DMS53 treated with DMSO at 0.1 percent for 48 hours (cell line): ENCODE measurements around the gene SYT7.

Experiments
- DNase-seq: peaks from one replicate; lab custom pipeline; 2025; ENCODE audit not compliant: unreplicated experiment; lab: John Stamatoyannopoulos, UW

SYT7 gene

DNA sequence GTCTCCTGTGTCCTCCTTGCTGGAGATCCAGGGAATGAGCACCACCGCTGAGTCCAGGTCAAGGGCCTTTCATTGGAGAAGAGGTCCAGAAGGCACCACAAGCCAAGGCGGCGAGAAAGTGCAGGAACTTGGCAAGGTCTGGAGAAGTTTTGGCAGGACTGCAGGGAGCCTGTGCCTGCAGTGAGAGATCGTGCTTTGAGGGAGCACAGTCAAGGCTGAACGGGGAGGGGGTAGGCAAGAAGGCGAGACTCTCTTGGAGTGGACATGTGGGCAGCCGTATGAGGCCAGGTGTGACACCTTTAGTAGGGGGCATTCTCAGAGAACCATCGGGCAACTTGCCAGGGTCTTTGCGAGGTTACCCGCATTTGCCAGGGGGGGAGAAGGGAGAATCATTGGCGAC lies 41.9 kb downstream of the SYT7 start:
- DNase-seq = no peak

DNA sequence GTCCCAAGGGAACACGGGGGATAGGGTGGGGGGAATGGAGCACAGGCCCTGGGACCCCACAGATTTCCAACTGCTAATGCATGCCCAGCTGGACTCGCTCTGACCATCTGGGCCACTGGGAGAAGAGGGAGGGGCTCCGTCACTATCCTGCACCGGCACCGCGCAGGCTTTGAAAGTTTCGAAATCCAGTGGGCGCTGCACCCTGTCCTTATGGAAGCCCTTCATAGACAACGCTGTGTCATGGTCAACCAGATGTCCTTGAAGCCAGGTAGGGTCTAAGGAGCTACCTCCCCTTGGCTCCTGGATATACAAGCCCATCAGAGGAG lies 42.3 kb downstream of the SYT7 start:
- no peak for DNase-seq

DNA sequence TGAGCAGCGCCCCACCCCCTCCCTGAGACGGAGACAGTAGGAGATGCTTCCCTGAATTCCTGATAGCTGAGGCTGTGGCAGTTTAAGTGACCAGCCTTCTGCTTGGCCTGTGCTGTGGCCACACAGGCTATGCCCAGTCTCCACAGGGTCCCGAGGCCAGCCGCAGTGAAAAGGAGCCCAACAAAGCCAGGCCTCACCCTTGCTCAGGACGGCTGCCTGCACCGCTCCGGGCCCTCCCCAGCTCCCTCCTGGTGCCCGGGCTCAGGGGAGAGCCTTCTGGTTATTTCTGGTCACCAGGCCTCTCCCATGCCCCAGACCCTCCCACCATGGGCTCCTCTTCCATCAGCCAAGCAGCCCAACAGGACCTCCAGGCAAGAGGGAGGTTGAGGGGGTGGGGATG lies 43.5 kb downstream of the SYT7 start:
- no peak for DNase-seq

DNA sequence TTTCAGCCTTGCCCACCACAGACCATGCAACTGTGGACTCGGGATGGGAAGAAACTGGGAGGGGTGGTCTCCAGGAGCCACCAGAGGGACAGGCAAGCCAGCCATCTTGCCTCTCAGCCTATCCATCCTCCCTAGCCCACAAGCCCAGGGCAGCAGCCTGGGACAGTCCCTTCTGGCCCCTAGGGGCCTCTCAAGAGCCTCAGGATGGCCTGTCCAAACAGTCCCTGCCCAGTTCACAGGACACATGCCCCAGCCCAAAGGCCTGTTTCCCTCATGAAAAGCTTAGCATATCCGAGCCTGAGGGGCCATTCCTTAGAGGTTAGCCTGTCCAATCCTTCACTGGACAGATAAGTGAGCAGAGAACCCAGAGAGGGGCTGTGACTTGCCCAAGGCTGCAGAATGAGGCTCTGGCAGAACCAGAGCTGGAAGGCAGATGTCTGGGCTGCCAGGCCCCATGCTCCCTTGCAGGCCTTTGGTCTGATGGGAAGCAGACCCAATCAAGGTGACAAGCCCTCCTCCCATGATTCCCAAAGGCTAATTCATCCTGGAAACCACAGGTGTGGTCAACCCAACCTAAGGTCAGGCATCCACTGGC lies 44.1 kb downstream of the SYT7 start:
- no peak for DNase-seq

DNA sequence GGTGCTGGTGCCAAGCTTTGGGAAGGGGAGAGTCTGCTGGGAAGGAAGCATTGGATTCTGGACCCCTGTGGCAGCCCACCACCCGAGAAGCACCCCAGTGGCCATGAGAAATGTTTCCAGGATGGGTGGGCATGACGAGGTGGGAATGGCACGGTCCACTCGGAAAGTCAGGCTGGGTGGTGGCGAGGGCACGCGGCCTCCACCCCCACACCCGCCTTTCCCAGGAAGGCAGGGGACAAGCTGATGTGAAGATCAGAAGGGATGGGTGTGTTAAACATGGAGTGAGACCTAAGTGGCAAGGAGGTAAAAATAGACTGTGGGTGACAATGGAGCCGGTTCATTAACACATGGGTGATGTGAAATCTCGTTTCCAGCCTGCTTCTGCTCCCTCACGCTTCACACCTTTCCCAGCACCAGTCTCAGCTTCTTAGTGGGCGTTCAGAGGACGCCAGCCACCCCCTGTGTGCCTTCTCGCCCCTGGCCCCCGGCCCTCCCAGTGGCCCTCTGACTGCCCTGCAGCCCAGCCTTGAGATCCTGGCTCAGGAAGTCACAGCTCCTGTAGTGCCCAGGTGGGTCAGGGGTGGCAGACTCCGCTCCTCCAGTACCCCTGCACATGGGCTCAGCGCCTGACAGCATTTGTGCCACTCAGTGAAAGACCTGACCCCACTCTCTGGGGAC lies 44.7 kb downstream of the SYT7 start:
- no peak for DNase-seq

DNA sequence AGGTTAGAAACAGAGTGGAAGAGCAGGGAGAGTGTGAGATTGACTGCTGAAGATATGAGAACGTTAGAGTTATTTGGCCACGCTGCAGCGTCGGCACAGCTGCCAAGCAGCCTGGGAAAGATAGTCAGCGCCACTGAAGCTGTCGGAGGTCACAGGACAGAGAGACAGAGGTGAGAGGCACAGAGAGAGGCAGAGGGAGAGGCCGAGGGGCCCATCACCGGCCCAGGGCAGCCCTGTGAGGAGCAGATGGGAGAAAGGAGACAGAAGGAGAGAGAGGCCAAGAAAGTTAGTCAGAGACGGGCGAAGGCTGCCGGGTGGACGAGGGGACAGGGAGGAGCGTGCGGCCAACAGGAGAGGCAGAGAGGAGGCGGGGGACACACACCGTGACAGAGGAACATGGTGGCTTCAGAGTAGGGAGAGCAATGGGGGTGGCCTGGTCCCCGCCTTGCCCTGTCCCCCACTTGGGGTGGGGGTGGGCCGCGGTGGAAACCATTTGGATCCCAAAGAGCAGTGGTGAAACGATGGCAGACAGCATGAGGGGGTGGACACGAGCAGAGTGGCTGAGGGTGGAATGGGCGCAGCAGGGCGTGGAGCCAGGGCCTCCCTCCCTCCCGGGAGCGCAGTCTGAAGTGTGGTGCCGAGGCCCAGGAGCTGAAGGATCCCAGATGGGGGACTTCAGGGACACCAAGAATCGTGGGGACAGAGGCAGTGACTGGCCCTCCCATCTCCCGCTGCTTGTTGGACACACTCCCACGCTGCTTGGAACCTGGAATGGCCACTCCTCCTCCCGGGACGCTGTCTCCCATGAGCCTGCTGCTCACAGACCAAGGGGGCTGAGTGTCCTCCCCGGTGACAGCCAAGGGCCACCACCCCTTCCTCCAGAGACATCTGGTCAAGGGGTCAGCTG lies 45.7 kb downstream of the SYT7 start:
- no peak for DNase-seq

DNA sequence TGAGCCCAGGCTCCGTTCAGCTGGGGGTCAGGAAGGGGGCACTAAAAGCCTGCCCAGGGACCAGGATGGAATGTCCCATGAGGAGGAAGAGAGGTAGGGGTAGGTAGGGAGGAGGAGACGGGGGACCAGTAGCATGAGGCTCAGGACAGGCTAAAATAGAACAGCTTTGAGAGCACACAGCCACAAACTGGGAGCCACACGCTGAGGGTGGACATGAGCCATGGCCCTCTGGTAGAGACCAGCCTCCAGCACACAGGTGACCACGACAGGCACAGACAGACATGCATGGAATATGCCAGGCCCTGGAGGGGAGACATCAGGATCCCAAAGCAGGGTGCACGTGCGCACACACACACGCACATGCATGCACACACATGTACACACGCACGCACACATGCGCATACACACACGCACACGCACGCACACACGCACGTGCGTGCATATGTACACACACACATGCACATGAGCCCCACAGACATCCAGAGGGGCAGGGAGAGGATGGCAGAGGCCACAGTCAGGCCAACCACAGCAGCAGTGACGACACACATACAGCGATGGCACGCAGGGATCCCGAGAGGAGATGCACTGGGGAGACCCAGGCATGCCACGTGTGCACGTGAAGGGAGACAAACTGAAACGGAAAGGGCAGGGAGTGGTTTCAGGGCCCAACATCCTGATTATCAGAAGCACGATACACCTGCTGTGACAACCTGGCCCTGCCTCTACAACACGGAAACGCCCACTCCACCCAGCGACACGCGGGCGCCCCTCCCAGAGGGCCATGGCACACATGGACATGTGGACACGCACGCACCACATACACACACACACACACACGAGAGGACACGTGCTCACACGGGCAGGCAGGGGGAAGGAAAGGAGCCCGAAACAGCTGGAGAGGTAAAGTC lies 46.6 kb downstream of the SYT7 start:
- peak; percentile 90 for DNase-seq

DNA sequence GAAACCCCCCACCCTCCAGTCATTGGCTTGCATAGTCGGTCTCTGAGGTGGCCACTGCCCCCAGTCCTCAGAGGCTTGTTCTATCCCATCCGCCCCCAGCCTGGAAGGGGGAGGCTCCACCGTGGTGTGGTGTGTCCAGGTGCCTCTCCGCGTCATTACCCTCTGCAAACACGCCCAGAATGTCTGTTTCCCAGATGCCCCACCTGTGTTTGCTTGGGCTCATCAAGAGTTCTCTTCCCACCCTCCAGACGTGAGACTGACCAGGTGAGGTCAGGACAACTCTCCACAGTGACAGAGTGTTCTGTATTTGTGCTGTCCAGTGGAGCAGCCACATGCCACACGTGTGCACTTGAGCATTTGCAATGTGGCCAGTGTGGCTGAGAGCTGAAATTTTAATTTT lies 47.5 kb downstream of the SYT7 start:
- DNase-seq = peak; percentile 97

DNA sequence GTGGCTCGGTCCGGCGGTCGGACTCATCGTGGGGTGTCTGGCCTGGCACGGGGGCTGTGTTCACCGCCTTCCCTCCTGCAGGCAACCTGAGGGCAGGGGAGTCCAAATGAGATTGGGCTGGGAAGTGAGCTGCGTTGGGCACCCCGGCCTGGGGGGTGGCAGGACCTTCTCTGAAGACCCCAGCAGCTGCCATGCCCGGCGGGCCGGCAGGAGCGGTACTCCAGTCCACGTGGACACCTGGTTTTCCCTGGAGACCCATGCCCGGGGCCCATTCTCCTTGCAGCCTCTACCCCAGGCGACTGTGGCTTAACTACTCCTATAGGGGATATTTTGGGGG lies 47.9 kb downstream of the SYT7 start:
- DNase-seq = no peak

DNA sequence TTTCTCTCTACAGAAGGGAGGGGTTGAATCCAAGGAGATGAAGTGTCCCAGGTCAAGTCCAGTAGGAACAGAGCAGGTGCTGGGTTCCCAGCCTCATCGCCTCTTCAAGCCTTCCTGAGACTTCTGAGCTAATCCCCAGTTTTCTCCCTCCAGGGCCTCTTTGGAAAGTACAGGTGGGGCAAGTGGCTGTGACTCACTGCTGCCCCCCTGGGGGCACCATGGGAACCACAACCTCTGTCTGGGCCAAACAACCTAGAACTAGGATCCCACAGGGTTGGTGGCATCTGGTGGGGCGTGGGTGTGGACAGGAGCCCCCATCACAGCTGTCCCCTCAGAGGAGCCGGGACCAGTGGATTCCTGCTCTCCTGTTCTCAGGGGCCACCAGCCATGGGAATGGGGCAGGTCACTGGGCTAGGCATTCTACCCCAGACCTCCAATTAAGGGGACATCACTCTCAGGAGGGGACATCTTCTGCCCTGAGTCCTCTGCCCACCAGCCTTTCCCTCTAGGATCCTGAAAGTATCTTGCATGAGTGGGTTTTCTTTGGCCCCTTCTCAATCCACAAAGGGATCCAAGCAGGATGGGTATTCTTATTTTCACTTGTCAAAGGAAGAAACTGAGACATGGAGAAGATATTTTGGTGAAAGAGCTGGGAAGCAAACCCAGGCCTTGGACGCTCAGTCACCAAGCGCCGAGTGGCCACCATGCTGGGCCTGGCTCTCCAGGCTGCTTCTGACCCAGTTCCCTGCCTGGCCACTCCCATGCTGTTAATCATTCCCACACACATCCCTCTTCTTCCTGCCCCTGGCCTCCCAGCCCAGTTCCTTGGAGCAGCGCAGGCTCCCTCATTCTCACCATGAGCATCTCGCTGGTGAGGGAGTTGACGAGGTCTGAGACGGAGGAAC lies 48.5 kb downstream of the SYT7 start:
- DNase-seq = peak; percentile 82

DNA sequence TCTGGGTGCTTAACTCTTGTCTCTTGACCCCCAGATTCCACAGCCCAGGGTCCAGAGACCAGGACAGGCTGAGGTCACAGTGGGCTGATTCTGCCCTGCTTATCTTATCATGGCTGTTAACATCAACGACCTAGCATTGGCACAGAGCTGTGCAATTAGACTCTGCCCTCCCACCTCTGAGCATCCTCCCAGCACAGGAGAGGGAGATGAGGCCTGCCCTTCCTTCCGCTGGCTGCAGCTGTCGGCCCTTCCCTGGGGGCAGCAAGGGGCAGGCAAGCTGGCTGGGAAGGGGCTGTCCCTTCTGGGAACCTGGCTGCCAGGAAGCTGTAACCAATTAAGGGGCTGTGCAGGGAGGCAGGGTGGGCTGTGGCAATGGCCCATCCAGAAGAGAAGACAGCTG lies 49.8 kb downstream of the SYT7 start:
- no peak for DNase-seq

DNA sequence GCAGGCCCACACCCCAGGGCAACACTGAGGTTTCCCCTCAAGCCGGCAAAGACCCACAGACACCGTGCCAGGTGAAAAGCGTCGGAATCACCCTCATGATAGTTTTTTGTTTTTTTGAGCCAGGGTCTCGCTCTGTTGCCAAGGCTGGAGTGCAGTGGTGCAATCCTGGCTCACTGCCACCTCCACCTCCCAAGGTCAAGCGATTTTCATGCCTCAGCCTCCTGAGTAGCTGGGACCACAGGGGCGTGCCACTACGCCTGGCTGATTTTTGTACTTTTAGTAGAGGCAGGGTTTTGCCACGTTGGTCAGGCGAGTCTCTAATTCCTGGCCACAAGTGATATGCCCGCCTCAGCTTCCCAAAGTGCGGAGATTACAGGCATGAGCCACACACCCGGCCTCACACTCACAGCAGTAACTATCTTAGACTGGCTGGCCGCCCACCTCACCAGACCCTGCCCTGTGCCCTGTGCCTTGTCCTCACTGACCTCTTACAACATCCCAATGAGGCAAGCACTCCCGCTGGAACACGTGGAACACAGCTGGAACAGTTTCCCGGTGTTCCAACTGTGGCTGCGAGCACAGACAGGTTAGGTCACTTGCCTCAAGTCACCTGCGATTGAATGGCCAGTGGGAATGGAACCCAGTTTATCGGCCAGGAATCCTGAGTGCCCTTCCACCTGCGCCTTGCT lies 51.2 kb downstream of the SYT7 start:
- no peak for DNase-seq

DNA sequence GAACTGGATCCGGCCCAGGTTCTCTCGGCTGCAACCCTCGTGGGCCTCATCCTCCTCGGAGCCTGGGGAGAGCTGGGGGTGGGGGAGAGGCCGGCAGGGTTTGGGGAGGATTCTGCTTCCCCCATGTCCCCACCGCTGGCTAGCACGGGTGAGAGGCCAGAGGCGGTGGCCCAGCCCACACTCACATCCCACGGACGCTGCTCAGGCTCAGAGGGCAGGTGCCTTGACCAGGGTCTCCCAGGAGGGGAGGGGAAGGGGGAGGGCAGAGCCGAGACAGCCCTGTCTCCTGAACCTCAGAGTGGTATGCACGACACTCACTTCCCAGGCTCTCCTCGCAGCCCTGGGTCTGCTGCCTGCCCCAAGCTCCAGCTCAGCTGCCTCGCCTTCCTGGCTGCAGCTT lies 52.8 kb downstream of the SYT7 start:
- no peak for DNase-seq

DNA sequence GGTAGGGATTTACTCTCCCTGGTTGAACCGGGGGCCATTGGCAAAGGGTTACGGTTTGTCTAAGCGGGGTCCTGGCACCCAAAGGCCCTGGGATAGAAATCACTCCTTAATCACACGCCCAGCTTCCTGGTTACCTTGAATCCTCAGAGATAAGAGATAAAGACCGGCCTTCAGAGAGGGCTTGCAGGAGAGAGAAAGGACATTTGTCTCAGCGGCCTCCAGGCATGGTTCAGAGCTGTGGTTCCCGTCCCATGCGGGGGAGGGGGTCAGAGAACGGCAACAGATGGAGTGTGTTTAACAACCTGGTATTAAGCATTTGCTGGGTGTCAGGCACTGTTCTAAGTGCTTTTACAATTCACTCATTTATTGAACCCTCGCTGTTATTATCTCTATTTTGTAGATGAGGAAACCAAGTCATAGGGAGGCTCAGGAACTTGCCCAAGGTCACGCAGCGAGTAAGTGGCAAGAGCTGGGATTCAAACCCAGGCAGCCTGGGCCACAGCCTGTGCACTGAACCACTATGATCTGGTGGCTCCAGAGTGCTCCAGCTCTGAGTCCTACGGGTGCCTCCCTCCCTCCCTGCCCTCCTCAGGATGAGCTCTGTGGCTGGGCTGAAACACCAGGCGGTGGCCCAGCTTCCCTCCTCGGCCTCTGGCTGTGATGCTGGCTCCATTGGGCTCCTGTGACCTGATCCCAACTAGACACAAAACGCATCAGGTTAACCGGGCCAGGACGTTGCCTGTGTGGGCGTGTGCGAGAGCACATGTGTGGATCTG lies 53.7 kb downstream of the SYT7 start:
- no peak for DNase-seq

DNA sequence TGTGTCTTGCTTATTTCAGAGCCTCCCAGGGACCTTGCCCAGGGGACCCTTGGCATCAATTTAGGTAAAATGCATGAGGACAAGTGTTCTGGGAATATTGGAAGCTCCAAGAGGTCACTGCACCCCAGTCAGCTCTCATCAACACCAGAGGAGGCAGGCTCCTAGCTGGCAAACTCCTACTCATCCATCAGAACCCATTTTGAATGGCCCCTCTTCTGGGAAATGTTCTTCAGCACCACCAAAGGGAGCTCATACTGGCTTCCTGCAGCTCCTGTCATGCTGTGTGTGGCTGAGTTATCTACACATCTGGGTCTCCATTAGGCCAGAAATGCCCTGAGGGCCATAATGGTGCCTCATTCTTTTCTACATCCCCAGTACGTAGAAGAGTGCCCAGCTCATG lies 54.6 kb downstream of the SYT7 start:
- DNase-seq = no peak

DNA sequence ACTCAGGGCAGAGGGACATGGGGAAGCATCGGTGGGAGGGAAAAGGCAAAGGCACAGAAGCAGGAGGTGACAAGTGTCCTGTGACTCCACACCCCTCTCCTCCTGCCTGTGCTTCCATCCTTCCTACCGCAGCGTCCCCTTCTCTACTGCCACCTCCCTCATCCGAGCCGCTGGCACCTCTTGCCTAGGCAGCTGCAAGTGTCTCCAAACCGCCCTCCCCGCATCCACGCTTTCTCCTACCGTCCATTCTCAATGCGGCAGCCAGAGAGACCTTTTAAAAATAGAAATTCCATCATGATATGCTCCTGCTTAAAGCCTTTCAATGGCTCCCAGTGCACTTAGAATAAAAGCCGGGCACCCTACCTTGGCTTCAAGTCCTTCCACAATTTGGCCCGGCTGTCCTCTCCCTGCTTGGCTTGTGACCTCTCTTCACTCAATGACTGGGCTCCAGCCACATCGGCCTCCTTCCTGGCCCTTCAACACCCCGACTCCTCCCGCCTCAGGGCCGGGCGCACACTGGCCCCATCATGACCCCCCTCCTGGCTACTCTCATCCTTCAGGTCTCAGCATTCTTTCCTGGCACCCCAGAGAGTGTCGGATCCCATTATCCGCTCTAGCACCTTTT lies 55.8 kb downstream of the SYT7 start:
- no peak for DNase-seq

DNA sequence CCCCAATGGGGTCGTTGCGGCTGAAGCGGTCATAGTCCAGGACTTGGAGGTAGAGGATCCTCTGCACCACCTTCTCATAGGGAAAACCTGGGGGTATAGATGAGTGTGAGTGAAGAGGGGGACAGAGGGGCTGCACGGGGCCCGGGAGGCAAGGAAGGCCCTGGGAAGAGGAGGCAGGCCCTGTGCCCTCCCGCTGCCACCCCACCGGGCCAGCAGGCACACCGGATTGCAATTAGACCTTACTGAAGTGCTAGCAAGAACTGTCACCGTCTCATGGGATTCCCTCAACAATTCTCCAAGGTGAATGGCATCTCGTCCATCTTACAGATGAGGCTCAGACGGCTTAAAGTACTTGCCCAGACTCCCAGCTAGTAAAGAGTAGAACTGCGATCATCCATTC lies 56.4 kb downstream of the SYT7 start:
- no peak for DNase-seq

DNA sequence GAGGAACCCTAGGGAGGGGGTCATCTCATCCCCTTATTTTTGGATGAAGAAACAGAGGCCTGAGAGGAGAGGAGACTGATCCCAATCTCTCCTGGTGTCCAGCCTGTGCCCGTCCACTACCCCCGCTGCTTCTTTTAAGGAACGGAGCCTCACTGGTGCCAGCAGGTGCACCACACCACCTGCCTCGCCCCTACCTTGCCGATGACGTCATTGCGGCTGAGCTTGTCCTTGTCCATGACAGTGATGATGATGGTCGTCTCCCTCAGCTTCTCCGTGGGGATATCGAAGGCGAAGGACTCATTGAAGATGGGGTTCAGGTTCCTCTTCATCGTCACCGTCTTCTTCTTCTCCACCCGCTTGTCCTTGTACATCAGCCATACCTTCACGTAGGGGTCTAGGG lies 58.0 kb downstream of the SYT7 start:
- no peak for DNase-seq
